ENCODE results near the gene KIRREL2.

The KIRREL2 gene

GRCh38 chr19:35844482-35845214 lies 12.1 kb upstream of the KIRREL2 start:
- in situ Hi-C loops (cut with MboI; ENCODE audit: low sequenced_read_pairs) = no loop called here

- in situ Hi-C loops (cut with MboI; ENCODE audit: low sequenced_read_pairs) = no loop called here
Observed at GRCh38 chr19:35845215-35846037, 11.3 kb upstream of the KIRREL2 start.

GRCh38 chr19:35846038-35846668 lies 10.6 kb upstream of the KIRREL2 start:
- in situ Hi-C loops (cut with MboI; ENCODE audit: low sequenced_read_pairs) = no loop called here

- in situ Hi-C loops (cut with MboI; ENCODE audit: low sequenced_read_pairs) = no loop called here
Observed at GRCh38 chr19:35847911-35848310, 8.8 kb upstream of the KIRREL2 start.

- in situ Hi-C loops (cut with MboI; ENCODE audit: low sequenced_read_pairs) = no loop called here
Observed at GRCh38 chr19:35848486-35848885, 8.2 kb upstream of the KIRREL2 start.

- in situ Hi-C loops (cut with MboI; ENCODE audit: low sequenced_read_pairs) = no loop called here
Observed at GRCh38 chr19:35848919-35849505, 7.7 kb upstream of the KIRREL2 start.

GRCh38 chr19:35851213-35852028 lies 5.3 kb upstream of the KIRREL2 start:
- in situ Hi-C loops (cut with MboI; ENCODE audit: low sequenced_read_pairs) = no loop called here

GRCh38 chr19:35852029-35852780 lies 4.5 kb upstream of the KIRREL2 start, which contains the start of gene NPHS1:
Gene NPHS1 (minus strand): TSS chr19:35852504. CDS start chr19:35851837, 667 bp downstream.
- in situ Hi-C loops (cut with MboI; ENCODE audit: low sequenced_read_pairs) = no loop called here

- in situ Hi-C loops (cut with MboI; ENCODE audit: low sequenced_read_pairs) = no loop called here
Observed at GRCh38 chr19:35853038-35853756, 3.5 kb upstream of the KIRREL2 start.

- in situ Hi-C loops (cut with MboI; ENCODE audit: low sequenced_read_pairs) = no loop called here
Observed at GRCh38 chr19:35858311-35858710, 1.6 kb downstream of the KIRREL2 start.

- in situ Hi-C loops (cut with MboI; ENCODE audit: low sequenced_read_pairs) = no loop called here
Observed at GRCh38 chr19:35859414-35859813, 2.7 kb downstream of the KIRREL2 start.

- in situ Hi-C loops (cut with MboI; ENCODE audit: low sequenced_read_pairs) = no loop called here
Observed at GRCh38 chr19:35860436-35860817, 3.7 kb downstream of the KIRREL2 start.

- in situ Hi-C loops (cut with MboI; ENCODE audit: low sequenced_read_pairs) = no loop called here
Observed at GRCh38 chr19:35860818-35861639, 4.3 kb downstream of the KIRREL2 start.

- in situ Hi-C loops (cut with MboI; ENCODE audit: low sequenced_read_pairs) = no loop called here
Observed at GRCh38 chr19:35861640-35862160, 5.0 kb downstream of the KIRREL2 start.

- in situ Hi-C loops (cut with MboI; ENCODE audit: low sequenced_read_pairs) = no loop called here
Observed at GRCh38 chr19:35862528-35862927, 5.8 kb downstream of the KIRREL2 start.

GRCh38 chr19:35863018-35863417 lies 6.3 kb downstream of the KIRREL2 start:
- in situ Hi-C loops (cut with MboI; ENCODE audit: low sequenced_read_pairs) = no loop called here

GRCh38 chr19:35868172-35868822 lies 11.6 kb downstream of the KIRREL2 start, which contains the start of gene APLP1:
Gene APLP1 (plus strand): TSS chr19:35868574. CDS start chr19:35868637, 63 bp downstream.
- in situ Hi-C loops (cut with MboI; ENCODE audit: low sequenced_read_pairs) = no loop called here

All from hTERT RPE-1 (cell line).